Endothelial cell of umbilical vein (primary cell): ENCODE results near the gene PCDHA5. TPM values are rescaled to one million over a fixed set of nuclear protein-coding genes. Genes with fewer than 3 reads are reported as not detected.
A peak's percentile ranks its signal among the peaks of the same experiment; 100 is the strongest.
"Not testable (repeated sequence)": the region's sequence is repeated elsewhere in the genome, so short reads cannot be mapped to it uniquely, and the experiment has no call there.

Experiments used
- BruUV-seq: library from RNA; stranded (reverse); fragments of 400-500 nt; replicated peaks from 2 replicates; lab custom pipeline; 2021; lab: Mats Ljungman, UMichigan
- CTCF ChIA-PET: fragments of 300-600, 350-600 bp; sonication (Branson Sonifier 250); formaldehyde crosslinking; loops from one replicate; lab custom pipeline; 2021; ENCODE audit warnings: antibody characterized with exemption, inconsistent platforms; lab: Charles Lee
- POLR2A ChIA-PET: fragments of 300-600, 350-600 bp; sonication (Branson Sonifier 250); formaldehyde crosslinking; loops from one replicate; lab custom pipeline; 2021; ENCODE audit warnings: antibody characterized with exemption, inconsistent platforms; lab: Charles Lee
- DNase-seq: peaks from one replicate; pipeline ENCODE4 v3.0.0-alpha.2; 2011; ENCODE audit warnings: low read depth, low spot score
- FAIRE-seq: peaks from 2 replicates; lab custom pipeline; 2011; peaks lifted over from hg19 to GRCh38; lab: Jason Lieb, UNC
- H2AFZ ChIP-seq: 2 replicates; pipeline ENCODE4 v1.6.0; 2012; ENCODE audit warnings: low read depth, low read length, control low read depth, inconsistent platforms
- H3K27ac ChIP-seq: 2 replicates; pipeline ENCODE4 v1.5.1; 2011; ENCODE audit warnings: low read depth, mild to moderate bottlenecking, control low read depth, low read length, moderate library complexity; ENCODE audit not compliant: insufficient read depth
- H3K27me3 ChIP-seq, 2 experiments: 2 replicates each; pipeline versions ENCODE4 v1.6.0 to v1.6.1; 2011; ENCODE audit warnings: low read length in 2 of 2, mixed read lengths in 1 of 2; ENCODE audit not compliant: control insufficient read depth in 2 of 2, insufficient read depth in 2 of 2
- H3K36me3 ChIP-seq, 2 experiments: 2 replicates in 1 of 2; 3 replicates in 1 of 2; pipeline ENCODE4 v1.5.1; 2011; ENCODE audit warnings: low read length in 2 of 2, mild to moderate bottlenecking in 1 of 2, moderate library complexity in 1 of 2; ENCODE audit not compliant: control insufficient read depth in 2 of 2, insufficient read depth in 2 of 2; ENCODE audit errors: extremely low read depth in 1 of 2
- H3K4me1 ChIP-seq: 3 replicates; pipeline ENCODE4 v1.5.1; 2011; ENCODE audit warnings: mild to moderate bottlenecking, low read length; ENCODE audit not compliant: control insufficient read depth, insufficient read depth; ENCODE audit errors: extremely low read depth
- H3K4me2 ChIP-seq: 2 replicates; pipeline ENCODE4 v1.6.1; 2011; ENCODE audit warnings: low read length, control low read depth, mixed read lengths; ENCODE audit not compliant: insufficient read depth
- H3K4me3 ChIP-seq, 3 experiments: fragments of 200-600 bp in 1 of 3; sonication (generic), shearing (Covaris generic) in 1 of 3; replicated peaks in 1 of 3; 2 replicates each; pipeline ENCODE4 v1.5.1; 2011 to 2016; ENCODE audit warnings: control low read depth in 3 of 3, low read length in 3 of 3, mild to moderate bottlenecking in 2 of 3, inconsistent platforms in 1 of 3, low read depth in 1 of 3, moderate library complexity in 1 of 3; ENCODE audit not compliant: insufficient read depth in 1 of 3
- H3K79me2 ChIP-seq: 2 replicates; pipeline ENCODE4 v1.6.0; 2012; ENCODE audit warnings: low read length, inconsistent platforms; ENCODE audit not compliant: control insufficient read depth, insufficient read depth
- H3K9ac ChIP-seq: replicated peaks from 2 replicates; pipeline ENCODE3; 2011; ENCODE audit warnings: low read length, control low read depth; ENCODE audit not compliant: insufficient read depth; ENCODE audit errors: extremely low read depth
- H3K9me1 ChIP-seq: replicated peaks from 3 replicates; pipeline ENCODE4 v1.6.0; 2011; ENCODE audit warnings: mild to moderate bottlenecking, low read length; ENCODE audit not compliant: control insufficient read depth, insufficient read depth; ENCODE audit errors: extremely low read depth
- H3K9me3 ChIP-seq: replicated peaks from 2 replicates; pipeline ENCODE4 v1.5.1; 2012; ENCODE audit warnings: low read length, inconsistent platforms; ENCODE audit not compliant: control insufficient read depth, insufficient read depth
- H4K20me1 ChIP-seq: replicated peaks from 2 replicates; pipeline ENCODE3; 2011; ENCODE audit warnings: mild to moderate bottlenecking, low read length; ENCODE audit not compliant: control insufficient read depth, insufficient read depth; ENCODE audit errors: extremely low read depth
- EZH2 ChIP-seq: IDR thresholded peaks from 2 replicates; pipeline ENCODE4 v1.6.1; 2012; ENCODE audit warnings: borderline replicate concordance, low read depth, mild to moderate bottlenecking, moderate library complexity, low read length, inconsistent platforms; ENCODE audit not compliant: severe bottlenecking
- FOS ChIP-seq: IDR thresholded peaks from 2 replicates; pipeline ENCODE4 v1.6.1; 2011; ENCODE audit warnings: mild to moderate bottlenecking, low read length, moderate library complexity, borderline replicate concordance; ENCODE audit not compliant: insufficient read depth
- GATA2 ChIP-seq: IDR thresholded peaks from 2 replicates; pipeline ENCODE4 v1.7.0; 2011; ENCODE audit warnings: low read depth, mild to moderate bottlenecking, moderate library complexity, mixed read lengths, low read length; ENCODE audit not compliant: insufficient read length, insufficient read depth
- MYC ChIP-seq: IDR thresholded peaks from one replicate; pipeline ENCODE4 v1.6.1; 2011; ENCODE audit warnings: mild to moderate bottlenecking, low read depth, low read length
- POLR2A ChIP-seq: IDR thresholded peaks from 2 replicates; pipeline ENCODE4 v1.6.1; 2012; ENCODE audit warnings: low read depth, mild to moderate bottlenecking, control low read depth, low read length
- POLR2AphosphoS5 ChIP-seq: IDR thresholded peaks from 2 replicates; pipeline ENCODE4 v1.6.1; 2012; ENCODE audit warnings: low read depth, mild to moderate bottlenecking, control low read depth, low read length, moderate library complexity; ENCODE audit not compliant: insufficient read depth
- dilution Hi-C: fragments of 300-500 bp; cut with MboI; formaldehyde crosslinking; loops from one replicate; pipeline ENCODE4 v1.15.0; 2019; ENCODE audit warnings: low sequenced_read_pairs; ENCODE audit not compliant: extremely low pct_ligation_motif_present
- intact Hi-C: fragments of 100-400 bp; cut with micrococcal nuclease; formaldehyde crosslinking; loops from one replicate; pipeline ENCODE4 v1.10.0; 2022
- polyA plus RNA-seq, 4 experiments: library from polyadenylated mRNA; depleted of rRNA in 3 of 4; stranded (reverse) in 3 of 4; unstranded in 1 of 4; fragments of >200 nt; gene quantifications; 2 replicates each; pipeline versions ENCODE4 v1.2.1 to v1.2.3, GENCODE V29; 2011 to 2012; ENCODE audit warnings: missing spikeins in 1 of 4
- total RNA-seq: library from RNA; stranded (reverse); gene quantifications from 2 replicates; pipeline ENCODE4 v1.2.3, GENCODE V29; 2021
- TF ChIP-seq, protein P1 (sequence below), 2 donors: IDR thresholded peaks; 1 replicate in 1 of 2; 2 replicates in 1 of 2; pipeline ENCODE4 v1.5.1; 2011; ENCODE audit warnings: low read length in 2 of 2, mild to moderate bottlenecking in 2 of 2, moderate library complexity in 2 of 2, control low read depth in 1 of 2, inconsistent platforms in 1 of 2, low read depth in 1 of 2; ENCODE audit not compliant: insufficient read depth in 1 of 2; ENCODE audit errors: extremely low read depth in 1 of 2

Gene PCDHA5
- total and polyA plus RNA-seq, 2 donors (not counting 3 experiments of a cell fraction or from before 2014, with no cell fraction given): not detected

DNA sequence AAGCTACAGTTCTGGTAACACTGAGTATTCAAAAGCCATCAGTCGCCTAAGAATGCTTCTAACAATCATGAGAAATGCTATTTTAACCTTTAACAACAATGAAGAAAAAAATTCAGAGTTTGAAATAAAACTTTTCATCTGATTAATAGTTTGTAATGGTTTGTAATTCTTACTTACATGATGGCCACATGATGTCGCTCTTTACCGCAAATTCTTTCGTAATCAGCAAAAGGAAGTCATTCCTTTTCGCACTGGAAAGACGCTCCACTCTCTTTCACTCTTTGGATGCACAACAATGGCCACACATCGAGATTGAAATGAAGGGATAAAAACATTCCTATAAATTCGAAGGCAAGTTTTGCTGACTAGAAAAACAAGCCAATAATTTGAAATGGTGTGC is 12.6 kb downstream of the PCDHA5 start, which contains the start of gene PCDHA7:
Gene PCDHA7 (plus strand): TSS at position 277 of the 400 bp plus-strand sequence. CDS start 115 bp downstream, at position 392.
- CTCF ChIA-PET: no interaction called here
- Histone ChIP-seq H3K79me2 (no peaks in the 10 kb centered on the region), H3K4me1 (no peaks in the 10 kb centered on the region), H3K27ac (no peak within 1 kb of the TSS), H3K9ac (no peak within 1 kb of the TSS), H2AFZ (no peak within 1 kb of the TSS), H3K4me3 (no peak within 1 kb of the TSS), H3K27me3 (no peaks in the 10 kb centered on the region), H3K9me3 (no peaks in the 10 kb centered on the region), H3K4me2 (peak within 1 kb of the TSS; percentile 22), H3K36me3 (no peaks in the 10 kb centered on the region), H3K9me1 (no peaks in the 10 kb centered on the region), H4K20me1 (no peaks in the 10 kb centered on the region)
- FAIRE-seq: no peak
- BruUV-seq: no TSS peak
- intact Hi-C loops (no loop called here), dilution Hi-C loops (no loop called here)
- no peak for DNase-seq
- POLR2A ChIA-PET: no interaction called here
- TF ChIP-seq FOS: no peak
- no peak for TF ChIP-seq POLR2A
- TF ChIP-seq MYC: no peak
- TF ChIP-seq EZH2: no peak
- TF ChIP-seq GATA2: no peak
- no peak for TF ChIP-seq POLR2AphosphoS5
- TF ChIP-seq, protein P1, sequence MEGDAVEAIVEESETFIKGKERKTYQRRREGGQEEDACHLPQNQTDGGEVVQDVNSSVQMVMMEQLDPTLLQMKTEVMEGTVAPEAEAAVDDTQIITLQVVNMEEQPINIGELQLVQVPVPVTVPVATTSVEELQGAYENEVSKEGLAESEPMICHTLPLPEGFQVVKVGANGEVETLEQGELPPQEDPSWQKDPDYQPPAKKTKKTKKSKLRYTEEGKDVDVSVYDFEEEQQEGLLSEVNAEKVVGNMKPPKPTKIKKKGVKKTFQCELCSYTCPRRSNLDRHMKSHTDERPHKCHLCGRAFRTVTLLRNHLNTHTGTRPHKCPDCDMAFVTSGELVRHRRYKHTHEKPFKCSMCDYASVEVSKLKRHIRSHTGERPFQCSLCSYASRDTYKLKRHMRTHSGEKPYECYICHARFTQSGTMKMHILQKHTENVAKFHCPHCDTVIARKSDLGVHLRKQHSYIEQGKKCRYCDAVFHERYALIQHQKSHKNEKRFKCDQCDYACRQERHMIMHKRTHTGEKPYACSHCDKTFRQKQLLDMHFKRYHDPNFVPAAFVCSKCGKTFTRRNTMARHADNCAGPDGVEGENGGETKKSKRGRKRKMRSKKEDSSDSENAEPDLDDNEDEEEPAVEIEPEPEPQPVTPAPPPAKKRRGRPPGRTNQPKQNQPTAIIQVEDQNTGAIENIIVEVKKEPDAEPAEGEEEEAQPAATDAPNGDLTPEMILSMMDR (IDR thresholded peaks at IDR 0.05; ENCODE audit: extremely low read depth in 1 of 2, insufficient read depth in 1 of 2, low read depth in 1 of 2, low read length in 2 of 2): no peak

DNA sequence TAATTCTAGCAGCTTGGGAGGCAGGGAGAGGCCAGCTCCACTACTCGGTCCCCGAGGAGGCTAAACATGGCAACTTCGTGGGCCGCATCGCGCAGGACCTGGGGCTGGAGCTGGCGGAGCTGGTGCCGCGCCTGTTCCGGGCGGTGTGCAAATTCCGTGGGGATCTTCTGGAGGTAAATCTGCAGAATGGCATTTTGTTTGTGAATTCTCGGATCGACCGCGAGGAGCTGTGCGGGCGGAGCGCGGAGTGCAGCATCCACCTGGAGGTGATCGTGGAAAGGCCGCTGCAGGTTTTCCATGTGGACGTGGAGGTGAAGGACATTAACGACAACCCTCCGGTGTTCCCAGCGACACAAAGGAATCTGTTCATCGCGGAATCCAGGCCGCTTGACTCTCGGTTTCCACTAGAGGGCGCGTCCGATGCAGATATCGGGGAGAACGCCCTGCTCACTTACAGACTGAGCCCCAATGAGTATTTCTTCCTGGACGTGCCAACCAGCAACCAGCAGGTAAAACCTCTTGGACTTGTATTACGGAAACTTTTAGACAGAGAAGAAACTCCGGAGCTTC is 13.1 kb downstream of the PCDHA5 start:
- FAIRE-seq: peak; percentile 76
- POLR2A ChIA-PET, H3K27me3 ChIP-seq, H3K4me1 ChIP-seq, H3K27ac ChIP-seq, H3K9me1 ChIP-seq, H3K4me3 ChIP-seq, H3K9ac ChIP-seq, H4K20me1 ChIP-seq, H2AFZ ChIP-seq, BruUV-seq, intact Hi-C loops, dilution Hi-C loops, H3K4me2 ChIP-seq, DNase-seq, H3K9me3 ChIP-seq, H3K79me2 ChIP-seq, H3K36me3 ChIP-seq: not testable (repeated sequence)
- CTCF ChIA-PET: interaction anchor here (0.8 kb wide), 1 partner anchor 206 kb away, joined by 3 read pairs; no protein-coding TSS in a partner anchor
